OCI-LY3 (cell line): ENCODE measurements around the gene ART1.

Experiments
- H2AFZ ChIP-seq: fragments of 200-600, 300-600 bp; shearing (Covaris generic); 2 replicates; pipeline ENCODE4 v1.6.0; 2014; ENCODE audit warnings: antibody characterized with exemption, low read depth, low read length
- H3K27ac ChIP-seq: fragments of 200-600, 300-600 bp; sonication (generic); 2 replicates; pipeline ENCODE4 v1.5.1; 2014; ENCODE audit warnings: mild to moderate bottlenecking, low read length, moderate library complexity, mixed read lengths
- H3K27me3 ChIP-seq: fragments of 200-600, 300-600 bp; sonication (generic); 2 replicates; pipeline ENCODE4 v1.6.1; 2014; ENCODE audit warnings: low read depth, low read length, mixed read lengths
- H3K36me3 ChIP-seq: fragments of 200-600, 300-600 bp; sonication (generic); replicated peaks from 2 replicates; pipeline ENCODE3; 2014; ENCODE audit warnings: low read depth, low read length, mixed read lengths
- H3K4me1 ChIP-seq: fragments of 300-600, 200-600 bp; sonication (generic); 2 replicates; pipeline ENCODE4 v1.6.1; 2014; ENCODE audit warnings: low read length, mixed read lengths
- H3K4me2 ChIP-seq: fragments of 200-600, 300-600 bp; sonication (generic); 2 replicates; pipeline ENCODE4 v1.6.1; 2014; ENCODE audit warnings: low read length, mixed read lengths
- H3K4me3 ChIP-seq: fragments of 300-600, 200-600 bp; sonication (generic); 2 replicates; pipeline ENCODE4 v1.5.1; 2014; ENCODE audit warnings: antibody characterized with exemption, mild to moderate bottlenecking, low read length, moderate library complexity
- H3K79me2 ChIP-seq: fragments of 300-600, 200-600 bp; shearing (Covaris generic); 2 replicates; pipeline ENCODE4 v1.6.1; 2014; ENCODE audit warnings: mild to moderate bottlenecking, low read length, mixed read lengths
- H3K9ac ChIP-seq: fragments of 300-600, 200-600 bp; shearing (Covaris generic); 2 replicates; pipeline ENCODE4 v1.6.0; 2014; ENCODE audit warnings: mild to moderate bottlenecking, low read length, moderate library complexity
- H3K9me3 ChIP-seq: fragments of 200-600, 300-600 bp; shearing (Covaris generic); 2 replicates; pipeline ENCODE4 v1.6.1; 2014; ENCODE audit warnings: low read length, mixed read lengths; ENCODE audit not compliant: insufficient read depth
- H4K20me1 ChIP-seq: fragments of 200-600, 300-600 bp; sonication (generic); 2 replicates; pipeline ENCODE4 v1.6.1; 2016; ENCODE audit warnings: low read length, mixed read lengths; ENCODE audit not compliant: insufficient read depth
- CTCF ChIP-seq: fragments of 200-600, 300-600 bp; sonication (generic); IDR thresholded peaks from 2 replicates; pipeline ENCODE4 v1.5.1; 2014; ENCODE audit warnings: antibody characterized with exemption, low read length, low read depth
- EZH2phosphoT487 ChIP-seq: fragments of 200-600 bp; shearing (Covaris generic); IDR thresholded peaks from 2 replicates; pipeline ENCODE4 v1.6.1; 2018; ENCODE audit warnings: antibody characterized with exemption, mixed run types, low read depth

Gene ART1

GRCh38 chr11:3635641-3636375, 9.1 kb upstream of the ART1 start:
- no peak overlapping the region for H3K27ac ChIP-seq
- no peaks in the 10 kb centered on the region for H3K36me3 ChIP-seq
- no peak overlapping the region for H3K9ac ChIP-seq
- H3K4me1 ChIP-seq: no peaks in the 10 kb centered on the region
- no peaks in the 10 kb centered on the region for H3K9me3 ChIP-seq
- H3K4me3 ChIP-seq: no peak overlapping the region
- H2AFZ ChIP-seq: no peak overlapping the region
- no peak overlapping the region for H3K4me2 ChIP-seq
- no peaks in the 10 kb centered on the region for H3K79me2 ChIP-seq
- H4K20me1 ChIP-seq: no peaks in the 10 kb centered on the region
- TF ChIP-seq CTCF (no peak), EZH2phosphoT487 (no peak)
- peaks cover 9% of the 10 kb centered on the region for H3K27me3 ChIP-seq

GRCh38 chr11:3637201-3637600, 7.7 kb upstream of the ART1 start:
- H3K36me3 ChIP-seq: no peaks in the 10 kb centered on the region
- no peak overlapping the region for H3K4me3 ChIP-seq
- no peaks in the 10 kb centered on the region for H3K4me1 ChIP-seq
- H2AFZ ChIP-seq: no peak overlapping the region
- H4K20me1 ChIP-seq: no peaks in the 10 kb centered on the region
- H3K4me2 ChIP-seq: no peak overlapping the region
- no peak overlapping the region for H3K9ac ChIP-seq
- H3K27ac ChIP-seq: no peak overlapping the region
- no peaks in the 10 kb centered on the region for H3K9me3 ChIP-seq
- H3K27me3 ChIP-seq: peaks cover 9% of the 10 kb centered on the region
- H3K79me2 ChIP-seq: no peaks in the 10 kb centered on the region
- no peak for TF ChIP-seq EZH2phosphoT487
- no peak for TF ChIP-seq CTCF

GRCh38 chr11:3638513-3638912, 6.4 kb upstream of the ART1 start:
- TF ChIP-seq CTCF (no peak), EZH2phosphoT487 (no peak)
- H2AFZ ChIP-seq: no peak overlapping the region
- H3K4me3 ChIP-seq: no peak overlapping the region
- H3K4me1 ChIP-seq: no peaks in the 10 kb centered on the region
- no peaks in the 10 kb centered on the region for H3K36me3 ChIP-seq
- H3K9me3 ChIP-seq: no peaks in the 10 kb centered on the region
- H3K27me3 ChIP-seq: peaks cover 9% of the 10 kb centered on the region
- H3K4me2 ChIP-seq: no peak overlapping the region
- H3K27ac ChIP-seq: no peak overlapping the region
- H3K9ac ChIP-seq: no peak overlapping the region
- H3K79me2 ChIP-seq: no peaks in the 10 kb centered on the region
- no peaks in the 10 kb centered on the region for H4K20me1 ChIP-seq

GRCh38 chr11:3639841-3640240, 5.1 kb upstream of the ART1 start:
- peaks cover 9% of the 10 kb centered on the region for H3K27me3 ChIP-seq
- no peaks in the 10 kb centered on the region for H3K9me3 ChIP-seq
- no peaks in the 10 kb centered on the region for H3K4me1 ChIP-seq
- no peak overlapping the region for H3K4me2 ChIP-seq
- H3K36me3 ChIP-seq: no peaks in the 10 kb centered on the region
- no peak overlapping the region for H3K9ac ChIP-seq
- no peak for TF ChIP-seq CTCF
- TF ChIP-seq EZH2phosphoT487: no peak
- no peak overlapping the region for H2AFZ ChIP-seq
- no peak overlapping the region for H3K27ac ChIP-seq
- H3K79me2 ChIP-seq: no peaks in the 10 kb centered on the region
- no peak overlapping the region for H3K4me3 ChIP-seq
- H4K20me1 ChIP-seq: no peaks in the 10 kb centered on the region
